Measurements from ENCODE around the gene AKAP10. TPM values are rescaled to one million over a fixed set of nuclear protein-coding genes. Genes with fewer than 3 reads are reported as not detected.
A peak's percentile ranks its signal among the peaks of the same experiment; 100 is the strongest.
"Not testable (repeated sequence)": the region's sequence is repeated elsewhere in the genome, so short reads cannot be mapped to it uniquely, and the experiment has no call there.

AKAP10 gene
- total RNA-seq, 1 donor from 2014 or later, result 13.8 TPM

DNA sequence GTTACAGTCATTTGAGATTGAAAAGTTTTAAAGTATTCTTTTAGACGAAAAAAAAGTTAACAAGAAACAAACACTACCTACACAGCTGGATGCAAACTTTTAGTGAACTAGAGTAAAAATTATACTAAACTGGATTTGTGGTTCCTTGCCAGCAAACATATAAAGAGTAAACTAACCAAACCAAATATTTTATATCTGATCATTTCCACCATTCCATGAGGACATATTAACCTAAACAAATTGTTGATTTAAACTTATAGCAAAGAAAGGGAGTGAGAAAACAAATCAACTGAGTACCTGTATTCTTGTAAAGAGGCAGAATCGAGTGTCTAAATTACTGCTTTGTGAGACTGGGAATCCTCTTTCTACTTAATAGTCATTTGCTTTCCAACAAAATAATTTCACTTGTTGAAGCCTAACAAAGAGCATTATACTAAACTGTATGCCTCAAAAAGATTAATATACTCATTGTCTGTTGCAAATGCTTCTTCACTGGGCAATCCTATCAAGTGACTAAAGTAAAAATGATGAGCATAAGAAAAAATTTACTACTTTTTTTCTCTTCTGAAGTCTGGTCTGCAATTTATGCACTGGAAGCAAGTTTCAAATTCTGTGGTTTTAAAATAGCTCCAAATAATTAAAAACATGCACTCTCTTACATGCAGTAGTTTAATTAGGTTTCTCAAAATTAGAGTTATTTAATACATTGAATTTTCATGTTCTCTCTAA is 37.5 kb downstream of the AKAP10 start:
- intact Hi-C loops (cut with DNase I), result no loop called here

DNA sequence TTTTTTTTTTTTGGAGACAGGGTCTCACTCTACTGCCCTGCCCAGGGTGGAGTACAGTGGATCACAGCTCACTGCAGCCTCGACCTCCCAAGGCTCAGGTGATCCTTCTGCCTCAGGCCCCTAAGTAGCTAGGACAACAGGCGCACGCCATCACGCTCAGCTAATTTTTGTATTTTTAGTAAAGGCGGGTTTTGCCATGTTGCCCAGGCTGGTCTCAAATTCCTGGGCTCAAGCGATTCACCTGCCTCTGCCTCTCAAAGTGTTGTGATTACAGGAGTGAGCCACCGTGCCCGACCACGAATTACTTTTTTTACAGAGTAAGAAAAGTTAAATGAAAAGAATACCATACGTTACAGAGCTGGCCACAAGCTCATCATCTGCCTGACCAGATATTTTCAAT is 38.9 kb downstream of the AKAP10 start:
- ATAC-seq (ENCODE audit: poor library complexity) (no peak), DNase-seq (no peak)
- intact Hi-C loops (cut with DNase I), result no loop called here

More for the DNA sequence above, 37.5 kb downstream of the AKAP10 start:
- ATAC-seq (ENCODE audit: poor library complexity) (no peak), DNase-seq (no peak)

DNA sequence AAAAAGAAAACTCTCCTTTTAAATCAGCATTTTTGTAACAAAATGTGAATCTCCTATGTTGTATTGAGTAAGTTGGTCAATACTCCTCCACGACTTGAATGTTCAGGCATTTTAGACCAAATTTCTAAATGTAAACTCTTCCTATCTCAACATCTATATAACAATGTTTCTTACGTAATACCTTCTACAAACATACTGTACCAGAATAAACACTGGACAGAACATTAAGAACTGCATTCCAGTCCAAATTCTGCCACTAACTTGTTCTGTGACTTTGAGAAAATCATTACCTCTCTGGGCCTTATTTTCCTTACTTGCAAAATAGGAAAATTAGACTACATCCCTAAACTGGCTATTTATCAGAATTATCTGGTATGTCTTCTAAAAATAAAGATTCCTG is 40.1 kb downstream of the AKAP10 start:
- intact Hi-C loops (cut with DNase I), result no loop called here
- ATAC-seq (ENCODE audit: poor library complexity), result no peak

DNA sequence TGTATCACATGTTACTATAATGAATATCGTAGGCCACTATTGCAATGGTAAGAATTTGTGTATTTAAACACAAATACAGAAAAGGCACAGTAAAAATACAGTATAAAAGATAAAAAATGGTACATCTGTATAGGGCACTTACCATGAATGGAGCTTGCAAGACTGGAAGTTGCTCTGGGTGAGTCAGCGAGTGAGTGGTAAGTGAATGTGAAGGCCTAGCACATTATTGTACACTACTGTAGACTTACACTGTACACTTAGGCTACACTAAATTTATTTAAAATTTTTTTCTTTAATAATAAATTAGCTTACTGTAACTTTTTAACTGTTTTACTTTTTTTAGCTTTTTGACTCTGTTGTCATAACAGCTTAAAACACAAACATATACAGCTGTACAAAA is 42.5 kb downstream of the AKAP10 start:
- intact Hi-C loops (cut with DNase I), result no loop called here
- ATAC-seq (ENCODE audit: poor library complexity) (no peak), DNase-seq (no peak)

More for the DNA sequence above, 40.1 kb downstream of the AKAP10 start:
- DNase-seq, result no peak

DNA sequence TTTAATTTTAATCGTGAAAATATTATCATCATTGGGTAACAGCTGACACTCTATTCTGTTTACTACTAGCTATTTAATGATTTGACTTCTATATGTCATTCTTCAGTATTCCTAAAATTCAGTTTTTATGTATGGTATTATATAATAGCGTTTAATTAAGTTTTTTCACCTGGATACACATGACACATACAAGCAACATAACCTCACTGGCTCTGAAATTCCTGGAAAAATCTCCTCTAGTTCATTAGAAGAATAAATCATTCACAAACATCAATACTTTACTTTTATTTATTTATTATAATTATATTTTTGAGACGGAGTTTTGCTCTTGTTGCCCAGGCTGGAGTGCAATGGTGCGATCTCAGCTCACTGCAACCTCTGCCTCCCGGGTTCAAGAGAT is 44.0 kb downstream of the AKAP10 start:
- intact Hi-C loops (cut with DNase I), result no loop called here
- DNase-seq (no peak), ATAC-seq (ENCODE audit: poor library complexity) (no peak)

DNA sequence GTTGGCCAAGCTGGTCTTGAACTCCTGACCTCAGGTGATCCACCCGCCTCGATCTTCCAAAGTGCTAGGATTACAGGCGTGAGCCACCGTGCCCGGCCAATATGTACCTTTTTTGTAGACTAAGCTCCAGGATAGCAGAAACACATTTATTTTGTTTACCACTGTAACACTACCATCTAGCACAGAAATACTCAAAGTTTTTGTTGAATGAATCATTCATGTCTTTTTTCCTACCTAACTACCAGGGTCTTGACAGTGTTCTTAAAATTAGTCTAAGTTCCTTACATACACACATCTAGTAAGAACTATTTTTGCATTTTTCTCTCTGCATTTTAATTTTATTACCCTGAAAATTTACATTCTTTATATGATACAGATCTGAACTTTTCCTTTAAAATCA is 44.4 kb downstream of the AKAP10 start:
- DNase-seq (no peak), ATAC-seq (ENCODE audit: poor library complexity) (no peak)
- intact Hi-C loops (cut with DNase I), result no loop called here

DNA sequence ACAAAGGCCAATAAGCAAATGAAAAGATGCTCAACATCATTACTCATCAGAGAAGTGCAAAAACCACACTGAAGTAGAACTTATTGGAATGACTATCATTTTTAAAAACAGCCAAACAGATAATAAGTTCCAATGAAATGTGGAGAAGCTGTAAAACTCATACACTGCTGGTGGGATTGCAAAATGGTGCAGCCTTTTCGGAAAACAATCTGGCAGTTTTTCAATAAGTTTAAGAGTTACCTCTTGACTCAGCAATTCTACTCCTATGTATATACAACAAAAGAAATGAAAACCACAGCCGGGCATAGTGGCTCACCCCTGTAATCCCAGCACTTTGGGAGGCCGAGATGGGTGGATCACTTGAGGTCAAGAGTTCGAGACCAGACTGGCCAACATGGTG is 49.3 kb downstream of the AKAP10 start:
- ATAC-seq (ENCODE audit: poor library complexity), result no peak
- intact Hi-C loops (cut with DNase I), result no loop called here
- DNase-seq, result no peak

DNA sequence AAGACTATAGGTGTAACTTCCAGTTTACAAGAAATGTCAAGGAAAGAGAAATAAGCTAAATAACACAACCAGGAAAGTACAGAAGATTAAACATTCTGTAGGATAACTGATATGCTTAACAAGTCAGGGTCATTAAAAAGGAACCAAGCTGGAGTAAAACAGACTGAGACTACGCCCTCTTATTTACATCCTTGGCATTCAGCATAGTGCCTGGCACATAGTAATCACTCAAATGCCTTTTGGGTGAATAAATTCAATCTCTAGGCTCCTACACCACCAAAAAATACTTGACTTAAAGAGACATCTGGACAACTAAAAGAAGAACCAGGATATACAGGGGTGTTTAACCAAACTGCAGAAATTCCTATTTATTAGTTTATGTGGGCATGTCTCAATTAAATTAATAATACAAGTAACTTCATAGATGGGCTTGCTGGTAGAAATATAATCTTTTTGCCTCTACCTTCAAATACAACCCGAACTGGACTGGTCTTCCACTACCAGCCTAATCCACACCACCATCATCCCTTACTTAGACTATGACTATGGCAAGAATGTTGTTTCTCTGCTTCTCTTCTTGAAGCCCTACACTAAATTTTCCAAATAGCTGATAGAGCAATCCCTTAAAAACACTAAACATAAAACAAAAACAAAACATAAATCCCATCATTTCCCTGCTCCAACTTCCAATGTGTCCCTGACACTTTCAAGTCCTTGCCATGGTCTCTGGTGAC is 62.2 kb downstream of the AKAP10 start:
- ATAC-seq (ENCODE audit: poor library complexity) (no peak), DNase-seq (no peak)
- intact Hi-C loops (cut with DNase I), result no loop called here

DNA sequence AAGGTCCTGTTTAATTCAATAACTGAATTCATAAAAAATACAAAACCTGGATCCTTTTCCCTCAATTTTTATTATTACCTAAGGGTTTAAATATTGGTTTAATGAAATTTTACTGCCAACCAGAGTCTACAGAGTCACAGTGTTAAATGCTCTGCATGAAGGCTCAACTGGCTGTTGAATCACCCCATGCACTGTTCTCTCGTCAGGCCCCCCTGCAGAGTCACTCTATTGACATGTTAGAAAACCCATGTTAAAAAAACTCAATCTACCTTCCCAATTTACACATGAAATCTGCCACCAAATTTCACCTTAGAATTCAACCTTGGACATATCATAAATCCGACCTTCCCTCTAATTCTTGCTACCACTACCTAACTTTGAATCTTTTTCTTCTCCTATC is 66.6 kb downstream of the AKAP10 start:
- ATAC-seq (ENCODE audit: poor library complexity) (no peak), DNase-seq (no peak)
- intact Hi-C loops (cut with DNase I), result no loop called here

DNA sequence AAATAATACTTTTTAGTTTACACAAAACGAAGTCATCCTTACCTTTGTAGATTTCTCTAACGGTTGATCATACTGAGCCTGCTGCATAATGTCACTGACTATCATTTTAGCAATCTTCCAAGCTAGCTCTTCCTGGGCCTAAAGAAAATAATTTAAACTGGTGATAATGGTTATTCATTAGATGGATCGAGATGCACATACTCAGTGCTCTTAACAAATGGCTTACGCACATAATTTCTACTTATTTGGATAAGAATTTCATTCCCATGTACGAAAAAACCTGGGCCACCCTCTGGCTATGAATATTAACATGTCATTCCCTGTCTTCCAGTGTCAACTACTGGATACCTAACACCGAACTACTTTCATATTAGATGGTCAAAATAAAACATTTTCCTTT is 68.5 kb downstream of the AKAP10 start:
- ATAC-seq (ENCODE audit: poor library complexity), result no peak
- DNase-seq, result no peak
- intact Hi-C loops (cut with DNase I), result no loop called here

DNA sequence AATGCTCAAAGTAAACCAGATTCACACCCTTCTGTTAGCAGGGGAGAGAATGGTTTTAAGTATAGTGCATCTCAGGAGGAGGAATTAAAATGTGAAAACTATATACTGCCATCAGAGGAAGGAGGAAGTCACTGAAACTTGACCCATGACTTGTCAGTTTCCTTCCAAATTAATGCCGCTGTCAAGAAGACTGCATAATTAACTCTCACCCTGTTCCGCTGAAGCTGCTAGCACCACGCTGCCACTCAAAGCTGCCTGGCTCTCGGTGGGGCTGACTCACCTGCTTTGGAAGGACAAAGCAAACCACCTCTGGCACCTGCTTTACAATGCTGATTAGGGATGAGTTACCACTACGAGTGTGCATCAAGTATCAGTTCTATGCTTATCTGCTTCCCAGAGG is 72.1 kb downstream of the AKAP10 start:
- DNase-seq (no peak), ATAC-seq (ENCODE audit: poor library complexity) (peak; percentile 29)
- intact Hi-C loops (cut with DNase I), result no loop called here

DNA sequence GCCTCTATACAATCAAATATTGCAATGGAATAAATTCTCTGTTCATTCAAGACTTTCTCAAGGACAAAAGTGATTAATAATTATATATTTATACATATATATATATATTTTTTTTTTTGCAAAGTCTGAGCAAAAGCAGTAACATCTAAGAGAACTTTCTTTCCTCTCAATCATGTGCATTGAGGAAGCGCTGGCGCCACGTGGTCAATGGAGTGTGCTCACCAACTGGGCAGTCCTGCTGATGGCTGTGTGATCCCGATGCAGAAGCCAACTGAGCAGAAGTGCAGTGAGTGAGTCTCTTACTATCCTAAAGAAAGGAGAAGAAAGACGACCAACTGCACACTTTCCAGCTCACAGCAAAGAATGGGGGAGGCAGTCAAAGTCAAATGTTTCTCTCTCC is 72.7 kb downstream of the AKAP10 start:
- intact Hi-C loops (cut with DNase I), result no loop called here
- DNase-seq, result peak; percentile 68
- ATAC-seq (ENCODE audit: poor library complexity), result peak; percentile 66

DNA sequence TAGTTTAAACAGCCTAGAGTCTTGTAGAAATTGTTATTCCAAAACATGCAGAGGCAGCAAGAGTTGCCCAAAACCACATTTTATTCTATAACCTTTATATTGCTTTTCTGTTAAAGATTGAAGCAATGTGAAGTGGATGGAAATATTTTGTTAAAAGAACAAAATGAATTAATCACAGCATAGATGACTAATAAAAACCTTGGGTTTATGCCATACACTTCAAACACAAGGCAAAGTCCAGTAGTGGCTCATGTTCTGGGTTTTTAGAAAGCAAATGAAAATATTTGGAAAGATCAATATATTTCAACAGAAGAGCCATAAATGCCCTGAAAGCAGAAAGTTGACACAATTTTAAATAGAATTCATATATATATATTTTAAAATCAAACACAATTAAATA is 73.2 kb downstream of the AKAP10 start:
- ATAC-seq (ENCODE audit: poor library complexity) (no peak), DNase-seq (no peak)
- intact Hi-C loops (cut with DNase I), result no loop called here

DNA sequence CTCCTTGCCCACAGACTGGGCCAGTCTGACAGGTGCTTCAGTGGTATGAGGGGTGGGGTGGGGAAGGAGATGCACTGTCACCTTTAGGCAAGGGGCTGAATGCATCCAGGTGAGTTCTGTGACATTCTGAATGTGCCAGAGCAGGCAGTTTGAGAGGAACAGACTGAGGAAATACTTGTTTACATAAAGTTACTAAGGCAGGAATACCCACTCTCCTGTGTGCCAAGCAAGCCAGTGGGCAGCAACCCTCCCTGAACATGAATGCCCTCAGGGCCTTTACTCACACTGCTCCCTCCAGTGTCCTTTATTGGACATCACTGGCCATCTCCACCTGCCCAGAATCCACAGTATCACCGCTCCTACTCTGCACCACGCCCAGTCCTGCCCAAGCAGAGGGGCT is 76.8 kb downstream of the AKAP10 start:
- intact Hi-C loops (cut with DNase I), result no loop called here
- DNase-seq (no peak), ATAC-seq (ENCODE audit: poor library complexity) (no peak)

DNA sequence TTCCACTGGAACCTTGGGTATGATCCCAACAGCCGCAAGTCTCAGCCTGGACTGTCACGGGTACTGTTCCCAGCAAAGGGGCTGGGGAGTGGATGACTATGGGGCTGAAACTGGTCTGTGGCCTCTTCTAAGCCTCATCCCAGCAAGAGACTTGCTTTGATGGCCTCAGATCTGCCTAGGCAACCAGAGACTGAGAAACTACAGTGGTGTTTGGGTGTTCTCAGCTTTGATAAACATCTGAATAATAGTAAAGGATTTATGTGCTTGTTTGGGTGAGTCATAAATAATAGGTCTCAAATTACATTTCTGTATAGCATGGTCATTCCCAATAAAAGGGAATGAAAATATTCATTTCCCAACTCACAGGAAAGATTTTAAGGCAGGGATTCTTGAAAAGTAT is 79.7 kb downstream of the AKAP10 start:
- DNase-seq, result no peak
- intact Hi-C loops (cut with DNase I), result no loop called here
- ATAC-seq (ENCODE audit: poor library complexity), result peak; percentile 9

DNA sequence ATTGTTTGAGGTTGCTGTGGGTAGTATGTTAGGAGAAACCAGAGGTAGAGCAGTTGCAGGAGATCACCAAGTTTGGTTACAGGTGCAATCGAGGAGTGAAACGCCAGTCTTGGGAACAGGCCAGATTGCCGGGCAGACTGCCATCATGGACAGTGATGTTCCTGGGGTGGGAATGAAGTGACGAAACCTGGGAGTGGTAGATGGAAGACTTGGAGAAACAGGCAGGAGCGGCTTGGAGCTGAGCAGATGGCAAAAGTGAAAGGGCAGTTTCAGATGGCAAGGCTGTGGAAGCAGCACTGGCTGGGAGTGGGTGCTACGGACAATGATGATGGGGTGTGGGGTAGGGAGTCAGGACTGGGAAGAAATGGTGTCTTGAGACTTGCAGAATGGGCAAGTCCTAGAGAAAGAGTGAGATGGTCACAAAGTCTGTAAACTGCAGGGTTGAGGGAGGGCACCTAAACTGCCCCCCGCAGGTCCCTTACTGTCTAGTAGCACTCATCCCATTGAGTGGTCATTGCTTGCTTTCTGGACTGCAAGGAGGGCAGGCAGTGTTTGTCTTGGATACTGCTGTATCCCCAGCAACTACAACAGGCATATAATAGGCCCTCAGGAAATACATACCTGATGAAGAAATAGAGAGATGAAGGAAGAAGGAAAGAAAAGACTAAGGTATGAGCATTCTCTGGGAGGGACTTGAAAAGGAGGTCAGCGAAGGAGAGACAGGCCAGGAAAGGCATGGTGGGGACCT is 80.4 kb downstream of the AKAP10 start:
- ATAC-seq (ENCODE audit: poor library complexity), result peak; percentile 73
- intact Hi-C loops (cut with DNase I), result no loop called here
- DNase-seq, result peak; percentile 68

DNA sequence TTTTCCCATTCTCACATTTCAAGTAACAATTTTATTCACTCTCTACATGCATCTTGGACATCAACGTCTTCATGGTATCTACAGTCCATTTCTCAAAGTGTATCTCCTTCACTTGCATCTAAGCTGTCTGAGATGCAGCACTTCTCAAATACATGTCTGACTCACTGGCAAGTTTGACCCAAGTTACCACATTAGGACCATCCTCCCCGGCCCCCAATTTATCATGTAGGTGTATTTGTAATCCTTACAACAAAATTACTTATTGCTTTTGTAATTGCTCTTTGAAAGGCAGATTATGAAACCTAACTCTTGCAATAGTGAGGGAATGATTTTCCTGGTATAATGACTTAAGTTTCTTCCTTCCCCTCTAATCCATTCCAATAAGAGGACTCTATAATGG is 80.9 kb downstream of the AKAP10 start:
- DNase-seq, result no peak
- ATAC-seq (ENCODE audit: poor library complexity), result no peak
- intact Hi-C loops (cut with DNase I), result no loop called here

DNA sequence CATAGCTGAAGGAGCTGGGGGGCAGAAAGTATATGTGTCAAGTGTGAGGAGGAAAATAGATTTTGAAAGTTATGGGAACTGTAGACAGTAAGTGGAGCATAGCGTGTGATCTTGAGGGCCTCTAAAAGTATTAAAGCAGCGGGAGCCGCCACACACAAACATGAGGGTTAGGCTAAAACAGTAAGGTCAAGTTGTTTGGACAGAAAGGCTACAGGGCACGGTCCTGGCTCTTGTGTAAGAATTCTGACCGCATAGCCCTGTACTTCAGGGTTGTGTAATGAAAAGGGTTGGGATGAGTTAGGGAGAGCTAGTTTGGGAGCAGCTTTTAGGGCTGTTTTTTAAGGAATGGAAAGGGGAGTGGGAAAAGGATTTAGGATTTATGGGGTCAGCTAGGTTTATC is 87.1 kb downstream of the AKAP10 start:
- ATAC-seq (ENCODE audit: poor library complexity); intact Hi-C loops (cut with DNase I); DNase-seq: not testable (repeated sequence)

DNA sequence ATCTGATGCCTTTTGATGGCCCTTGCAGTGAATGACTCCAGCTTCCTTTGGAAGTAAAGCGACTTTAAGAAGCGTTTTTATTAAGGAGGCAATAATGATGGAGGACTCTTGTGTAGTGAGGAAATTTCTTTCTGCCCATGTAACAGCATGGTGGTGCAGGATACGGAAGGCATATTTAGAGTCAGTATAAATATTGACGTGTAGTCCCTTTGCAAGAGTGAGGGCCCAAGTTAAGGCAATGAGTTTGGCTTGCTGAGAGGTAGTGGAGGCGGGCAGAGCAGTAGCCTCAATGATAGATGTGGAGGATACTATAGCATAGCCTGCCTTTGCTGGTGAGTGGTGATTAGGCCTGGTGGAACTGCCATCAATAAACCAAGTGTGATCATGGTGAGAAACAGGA is 87.6 kb downstream of the AKAP10 start:
- DNase-seq; intact Hi-C loops (cut with DNase I); ATAC-seq (ENCODE audit: poor library complexity): not testable (repeated sequence)

DNA sequence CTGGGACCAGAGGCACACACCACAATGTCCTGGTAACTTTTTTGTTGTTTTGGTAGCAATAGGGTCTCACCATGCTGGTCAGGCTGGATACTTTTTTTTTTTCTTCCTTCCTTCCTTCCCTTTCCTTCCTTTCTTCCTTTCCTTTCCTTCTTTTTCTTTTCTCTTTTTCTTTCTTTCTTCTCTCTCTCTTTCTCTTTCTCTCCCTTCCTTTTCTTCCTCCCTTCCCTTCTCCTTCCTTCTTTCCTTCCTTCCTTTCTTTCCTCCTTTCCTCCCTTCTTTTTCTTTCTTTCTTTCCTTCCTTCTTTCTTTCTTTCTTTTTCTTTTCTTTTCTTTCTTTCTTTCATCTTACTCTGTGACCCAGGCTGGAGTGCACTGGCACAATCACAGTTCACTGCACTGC is 91.5 kb downstream of the AKAP10 start:
- ATAC-seq (ENCODE audit: poor library complexity), result no peak
- DNase-seq, result no peak
- intact Hi-C loops (cut with DNase I), result no loop called here
